GM18861 (cell line): ENCODE results near the gene RAB8B.
"Not testable (repeated sequence)": the region's sequence is repeated elsewhere in the genome, so short reads cannot be mapped to it uniquely, and the experiment has no call there.

Experiments
- ATAC-seq: cut with Tn5 transposase; IDR thresholded peaks from one replicate; pipeline ENCODE4 v1.9.1; 2021; ENCODE audit not compliant: unreplicated experiment

The RAB8B gene

DNA sequence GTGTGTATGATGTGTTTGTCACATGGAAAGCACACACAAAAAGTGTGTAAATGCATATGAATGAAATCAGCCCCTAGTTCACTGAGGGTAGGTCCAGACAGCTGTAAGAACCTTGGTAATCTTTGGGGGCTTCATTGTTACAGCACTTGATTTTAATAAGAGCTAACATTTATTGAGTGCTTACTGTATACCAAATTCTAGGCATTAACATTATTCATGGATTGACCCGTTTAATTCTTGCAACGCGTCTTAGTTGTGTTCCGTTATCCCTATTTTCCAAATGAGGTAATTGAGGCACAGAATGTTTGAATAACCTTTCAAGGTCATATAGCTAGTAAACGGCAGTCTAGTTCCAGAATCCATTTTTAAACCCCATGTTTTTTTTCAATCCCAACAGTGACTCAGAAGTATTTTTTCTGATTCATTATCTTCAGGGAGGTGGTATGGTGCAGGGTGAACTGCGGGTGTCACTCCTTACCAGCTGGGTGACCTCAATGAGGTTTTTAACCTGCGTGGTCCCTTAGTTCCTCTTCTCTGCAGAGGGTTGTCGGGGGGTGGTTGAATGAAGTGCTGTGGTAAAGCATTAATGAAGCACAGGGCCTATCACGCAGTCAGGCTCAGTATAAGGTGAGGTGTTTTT lies 14.2 kb downstream of the RAB8B start:
- no peak for ATAC-seq

GRCh38 chr15:63206079-63206478 lies 16.7 kb downstream of the RAB8B start:
- ATAC-seq: no peak

DNA sequence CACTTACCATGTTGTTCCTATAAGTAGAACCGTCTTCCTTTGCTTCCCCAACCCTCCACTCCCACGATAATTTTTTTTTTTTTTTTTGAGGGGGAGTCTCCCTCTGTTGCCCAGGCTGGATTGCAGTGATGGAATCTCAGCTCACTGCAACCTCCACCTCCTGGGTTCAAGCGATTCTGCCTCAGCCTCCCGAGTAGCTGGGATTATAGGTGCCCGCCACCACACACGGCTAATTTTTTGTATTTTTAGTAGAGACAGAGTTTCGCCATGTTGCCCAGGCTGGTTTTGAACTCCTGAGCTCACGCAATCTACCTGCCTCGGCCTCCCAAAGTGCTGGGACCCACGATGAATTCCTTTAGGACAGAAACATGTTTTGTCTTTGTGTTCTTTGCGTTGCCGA lies 19.4 kb downstream of the RAB8B start:
- ATAC-seq: not testable (repeated sequence)

DNA sequence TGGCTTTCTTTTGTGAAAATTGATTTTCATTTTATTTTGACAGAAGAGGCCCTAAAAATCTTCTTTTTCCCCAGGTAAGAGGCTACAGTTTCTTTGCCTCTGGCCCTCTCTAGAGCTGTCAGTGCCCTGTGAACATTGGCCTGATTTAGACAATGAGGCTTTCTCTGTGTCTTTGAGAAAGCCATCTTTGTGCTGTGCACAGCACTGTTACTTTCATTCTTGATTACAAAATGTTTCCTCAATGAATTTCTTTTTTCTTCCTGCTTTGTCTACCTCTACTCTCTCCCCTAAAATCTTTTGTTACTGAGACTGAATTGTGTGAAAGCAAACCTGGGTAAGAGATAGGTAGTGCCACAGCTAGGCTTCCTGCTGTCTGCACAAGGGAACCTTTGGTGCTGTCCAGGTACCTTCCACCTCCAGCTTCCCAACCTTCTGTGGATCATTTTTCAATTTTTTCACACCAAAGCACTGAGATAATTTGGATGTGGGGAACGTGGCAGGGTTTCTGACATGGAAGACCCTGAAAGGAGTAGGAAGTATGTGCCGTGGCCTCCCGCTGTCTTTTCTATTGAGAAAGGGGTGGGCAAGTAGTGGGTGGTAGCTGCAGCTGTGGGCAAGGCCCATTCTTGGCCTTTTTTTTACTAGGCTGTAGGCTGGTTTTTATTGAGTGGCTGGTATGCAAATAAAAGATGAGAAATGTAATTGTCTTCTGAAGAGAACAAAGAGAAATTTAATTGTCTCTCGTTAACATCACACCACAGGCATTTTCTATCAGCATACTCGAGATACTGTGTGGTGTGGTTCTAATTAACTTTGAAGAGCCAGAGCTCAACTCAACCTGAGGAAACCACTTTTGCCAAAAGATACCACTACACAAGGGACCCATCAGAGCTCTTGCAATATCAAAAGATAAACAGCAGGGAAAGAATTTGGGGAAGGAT lies 21.0 kb downstream of the RAB8B start:
- no peak for ATAC-seq

DNA sequence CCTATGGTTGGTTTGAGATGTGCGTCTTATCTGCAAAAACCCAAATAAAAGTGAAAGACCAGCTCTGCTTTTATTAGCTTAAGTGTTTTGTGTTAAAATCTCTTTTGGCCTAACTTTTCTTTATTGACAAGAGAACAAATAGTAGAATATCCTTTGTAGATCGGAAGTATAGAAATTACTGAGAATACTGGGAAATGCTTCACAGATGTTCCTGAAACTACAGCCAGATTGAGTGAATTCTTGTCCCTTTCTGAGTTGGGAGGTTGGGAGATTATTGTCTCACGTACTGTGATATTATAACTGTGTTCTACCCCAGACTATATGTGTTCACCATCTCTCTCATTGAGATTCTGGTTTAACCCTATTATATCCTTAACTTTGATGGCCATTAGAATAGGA lies 21.7 kb downstream of the RAB8B start:
- ATAC-seq: no peak

DNA sequence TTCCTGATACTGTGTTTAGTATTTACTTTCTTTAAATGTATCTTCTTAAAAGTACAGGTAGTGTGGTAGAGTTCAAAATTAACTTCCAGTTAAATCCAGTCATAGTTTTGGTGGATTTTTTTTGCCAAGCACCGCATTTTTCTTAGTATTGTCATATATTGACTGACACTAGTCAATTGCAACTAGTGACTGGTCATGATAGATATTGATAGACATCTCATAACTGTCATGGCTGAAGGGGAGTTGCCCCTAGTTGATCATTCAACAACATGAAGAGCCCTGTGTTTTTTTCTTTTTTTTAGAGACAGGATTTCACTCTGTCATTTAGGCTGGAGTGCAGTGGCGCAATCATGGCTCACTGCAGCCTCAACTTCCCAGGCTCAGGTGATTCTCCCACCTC lies 22.1 kb downstream of the RAB8B start:
- ATAC-seq: no peak

DNA sequence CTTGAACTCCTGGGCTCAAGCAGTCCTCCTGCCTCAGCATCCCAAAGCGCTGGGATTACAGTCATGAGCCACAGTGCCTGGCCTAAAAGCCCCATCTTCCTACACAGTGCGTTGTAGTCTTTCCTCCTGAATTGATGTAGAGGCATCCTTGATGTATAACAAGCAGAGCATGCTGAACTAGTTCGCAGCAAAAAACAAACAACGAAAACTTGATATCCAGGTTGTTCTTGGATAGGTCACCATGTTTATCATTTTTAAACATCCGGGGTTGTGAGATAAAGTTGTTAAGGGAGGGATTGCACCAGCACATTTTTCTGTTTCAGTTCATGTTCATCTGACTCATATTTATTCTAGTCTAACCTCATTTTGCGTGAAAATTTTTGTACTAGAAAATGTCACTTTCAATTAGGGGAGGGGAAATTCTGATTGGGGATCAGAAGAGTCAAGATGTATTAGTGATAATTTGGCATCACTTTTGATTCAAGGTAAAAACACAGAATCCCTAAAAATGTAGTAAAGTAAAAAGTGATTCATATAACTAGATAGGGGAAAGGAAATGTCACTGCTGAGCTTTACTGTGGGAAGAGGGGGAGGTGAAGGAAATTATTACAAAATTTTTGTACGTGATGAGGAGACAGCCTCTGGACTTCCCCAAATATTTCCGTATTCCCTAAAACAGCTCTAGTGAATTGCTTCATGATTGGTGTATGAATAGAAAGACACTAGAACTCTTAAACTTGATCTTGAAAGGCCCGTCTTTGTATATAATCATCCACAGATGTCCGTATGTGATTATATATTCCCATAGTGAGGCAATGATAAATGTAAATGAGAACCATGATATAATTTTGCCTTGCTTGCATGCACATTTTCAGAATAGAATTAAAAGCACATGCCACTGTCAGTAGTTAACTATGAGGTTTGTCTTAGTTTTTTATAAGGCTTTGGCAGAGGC lies 22.9 kb downstream of the RAB8B start:
- no peak for ATAC-seq

- ATAC-seq: no peak
These were observed 28.8 kb downstream of the RAB8B start for GRCh38 chr15:63218100-63218808.

- ATAC-seq: no peak
These were observed 29.8 kb downstream of the RAB8B start for GRCh38 chr15:63219196-63219710.

DNA sequence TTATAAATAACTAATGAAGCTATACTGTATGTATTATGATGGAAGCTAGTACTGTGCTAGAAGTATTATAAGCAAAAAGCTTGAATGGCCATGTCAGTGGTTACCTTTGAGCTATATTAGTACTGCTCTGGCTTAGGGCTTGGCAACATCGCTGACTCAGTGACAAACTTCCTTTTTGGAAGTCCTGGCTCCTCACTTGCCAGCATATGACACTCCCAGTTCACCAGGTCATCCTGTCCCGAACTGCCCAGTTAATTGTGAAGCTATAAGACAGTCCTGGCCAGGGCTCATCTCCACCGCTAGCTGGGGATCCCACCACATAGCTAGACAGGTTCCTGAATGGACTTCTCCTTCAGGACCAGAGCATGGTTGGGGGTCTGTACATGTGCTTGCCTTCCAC lies 31.9 kb downstream of the RAB8B start:
- ATAC-seq: no peak

DNA sequence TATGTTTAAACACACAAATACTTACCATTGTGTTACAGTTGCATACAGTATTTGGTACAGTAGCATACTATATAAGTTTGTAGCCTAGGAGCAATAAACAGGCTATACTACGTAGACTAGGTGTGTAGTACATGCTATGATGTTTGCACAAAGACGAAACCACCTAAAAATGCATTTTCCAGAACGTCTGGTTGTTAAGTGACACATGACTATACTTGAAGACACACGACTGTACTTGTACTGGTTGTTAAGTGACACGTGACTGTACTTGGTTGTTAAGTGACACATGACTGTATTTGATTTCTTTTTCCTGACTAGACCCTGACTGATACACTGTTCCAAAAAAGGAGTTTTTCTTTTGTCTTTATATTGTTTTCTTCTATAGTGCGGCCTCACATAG lies 34.1 kb downstream of the RAB8B start:
- ATAC-seq: no peak

DNA sequence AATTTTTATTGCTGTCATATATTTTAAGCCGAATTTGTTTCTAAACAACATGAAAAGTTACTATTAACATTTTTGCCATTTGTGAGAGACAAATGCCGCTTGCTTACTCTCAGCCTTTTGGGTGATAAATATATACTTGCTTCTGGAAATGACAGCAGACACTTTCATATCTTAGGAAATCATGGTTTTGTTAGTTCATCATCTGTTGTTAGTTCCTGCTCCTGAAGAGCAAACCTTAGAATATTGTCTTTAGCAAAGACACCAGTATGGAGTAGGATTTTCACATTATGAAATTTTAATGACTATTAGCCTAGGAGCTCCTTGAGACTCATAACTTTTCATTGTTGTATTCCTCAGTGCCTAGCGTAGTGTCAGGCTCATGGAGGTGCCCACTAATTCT lies 36.0 kb downstream of the RAB8B start:
- no peak for ATAC-seq

- no peak for ATAC-seq
These were observed 36.9 kb downstream of the RAB8B start for GRCh38 chr15:63226155-63226883.

DNA sequence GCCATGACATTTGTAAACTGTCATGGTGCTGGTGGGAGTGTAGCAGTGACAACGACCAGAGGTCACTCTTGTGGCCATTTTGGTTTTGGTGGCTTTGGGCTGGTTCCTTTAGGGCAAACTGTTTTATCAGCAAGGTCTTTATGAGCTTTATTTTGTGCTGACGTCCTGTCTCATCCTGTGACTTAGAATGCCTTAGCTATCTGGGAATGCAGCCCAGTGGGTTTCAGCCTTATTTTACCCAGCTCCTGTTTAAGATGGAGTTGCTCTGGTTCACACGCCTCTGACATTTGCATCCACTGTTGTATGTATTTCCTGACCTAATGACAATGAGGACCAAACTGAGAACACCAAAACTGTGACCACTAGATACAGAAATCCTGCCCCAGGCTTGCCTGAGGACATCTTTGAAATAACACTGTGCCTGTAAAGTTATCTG lies 37.6 kb downstream of the RAB8B start:
- ATAC-seq: no peak

GRCh38 chr15:63227689-63228088 lies 38.3 kb downstream of the RAB8B start:
- no peak for ATAC-seq

- ATAC-seq: no peak
These were observed 41.8 kb downstream of the RAB8B start for GRCh38 chr15:63231206-63231605.

GRCh38 chr15:63231706-63232105 lies 42.3 kb downstream of the RAB8B start:
- ATAC-seq: no peak

- ATAC-seq: no peak
These were observed 43.0 kb downstream of the RAB8B start for GRCh38 chr15:63232405-63232804.

GRCh38 chr15:63232943-63233342 lies 43.5 kb downstream of the RAB8B start:
- ATAC-seq: no peak
